HG03025 (cell line): ENCODE data around the gene TMEM184B.
A peak's percentile ranks its signal among the peaks of the same experiment; 100 is the strongest.

Experiments
- ATAC-seq: cut with Tn5 transposase; IDR thresholded peaks from one replicate; pipeline ENCODE4 v1.9.1; 2021; ENCODE audit warnings: mild to moderate bottlenecking, moderate library complexity; ENCODE audit not compliant: unreplicated experiment, low FRiP score

The TMEM184B gene

DNA sequence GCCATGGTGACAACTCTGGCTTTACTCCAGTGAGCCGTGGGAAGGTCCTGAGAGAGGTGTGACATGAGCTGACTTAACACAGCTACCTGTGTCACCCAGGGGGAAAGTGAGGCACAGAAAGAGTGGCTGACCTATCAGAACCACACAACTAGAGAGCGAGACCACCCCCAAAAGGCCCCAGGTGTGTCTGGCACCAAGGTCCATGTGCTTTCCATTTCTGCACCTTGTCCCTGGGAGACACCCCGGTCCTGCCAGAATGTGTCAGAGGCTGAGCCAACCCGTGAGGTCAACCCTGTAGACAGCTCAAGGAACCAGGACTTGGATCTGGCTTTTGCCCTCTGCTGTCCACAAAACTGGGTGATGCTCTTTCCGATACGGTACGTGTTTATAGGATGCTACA, 61.3 kb downstream of the TMEM184B start:
- ATAC-seq: no peak

DNA sequence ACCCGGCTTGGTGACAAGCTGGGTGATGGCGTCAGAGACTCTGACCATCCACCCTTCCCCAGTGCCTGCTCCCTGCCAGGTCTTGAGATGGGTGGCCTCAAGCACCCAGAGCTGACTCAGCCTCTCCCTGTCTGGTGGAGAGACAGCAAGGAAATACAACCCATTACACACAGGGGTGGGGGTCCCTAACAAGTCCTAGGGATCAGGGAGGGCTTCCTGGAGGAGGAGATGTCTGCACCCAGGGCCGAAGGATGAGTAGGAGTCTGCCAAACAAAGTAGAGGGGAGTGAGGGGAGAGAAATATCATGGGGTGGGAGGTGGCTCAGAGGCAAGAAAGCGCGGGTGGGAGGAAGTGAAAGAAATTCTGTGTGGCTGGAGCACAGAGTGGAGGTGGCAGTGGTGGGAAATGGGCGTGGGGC, 64.2 kb downstream of the TMEM184B start:
- no peak for ATAC-seq

DNA sequence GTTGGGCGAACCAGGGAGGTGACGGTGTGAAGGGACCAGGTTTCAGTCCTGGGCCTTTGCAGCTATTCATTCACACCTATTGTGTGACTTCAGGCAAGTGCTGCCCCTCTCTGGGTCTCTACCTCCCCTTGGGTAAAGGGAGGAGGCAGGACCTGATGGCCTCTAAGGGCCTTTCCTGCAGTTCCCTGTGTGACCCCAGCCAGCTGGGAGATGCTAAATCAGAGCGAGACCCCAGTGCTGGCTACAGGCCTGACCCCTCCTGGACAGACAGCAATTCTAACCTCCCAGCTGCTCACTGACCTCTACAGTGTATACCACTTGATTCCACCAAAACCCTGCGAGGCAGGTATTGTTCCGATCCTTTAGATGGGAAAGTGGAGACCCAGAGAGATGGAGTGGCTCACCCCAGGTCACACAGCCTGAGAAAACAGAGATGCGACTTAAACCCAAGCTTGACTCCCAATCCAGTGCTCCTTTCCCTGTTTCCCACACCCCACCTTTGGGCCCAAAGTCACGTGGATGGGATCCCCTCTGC, 64.8 kb downstream of the TMEM184B start:
- no peak for ATAC-seq

DNA sequence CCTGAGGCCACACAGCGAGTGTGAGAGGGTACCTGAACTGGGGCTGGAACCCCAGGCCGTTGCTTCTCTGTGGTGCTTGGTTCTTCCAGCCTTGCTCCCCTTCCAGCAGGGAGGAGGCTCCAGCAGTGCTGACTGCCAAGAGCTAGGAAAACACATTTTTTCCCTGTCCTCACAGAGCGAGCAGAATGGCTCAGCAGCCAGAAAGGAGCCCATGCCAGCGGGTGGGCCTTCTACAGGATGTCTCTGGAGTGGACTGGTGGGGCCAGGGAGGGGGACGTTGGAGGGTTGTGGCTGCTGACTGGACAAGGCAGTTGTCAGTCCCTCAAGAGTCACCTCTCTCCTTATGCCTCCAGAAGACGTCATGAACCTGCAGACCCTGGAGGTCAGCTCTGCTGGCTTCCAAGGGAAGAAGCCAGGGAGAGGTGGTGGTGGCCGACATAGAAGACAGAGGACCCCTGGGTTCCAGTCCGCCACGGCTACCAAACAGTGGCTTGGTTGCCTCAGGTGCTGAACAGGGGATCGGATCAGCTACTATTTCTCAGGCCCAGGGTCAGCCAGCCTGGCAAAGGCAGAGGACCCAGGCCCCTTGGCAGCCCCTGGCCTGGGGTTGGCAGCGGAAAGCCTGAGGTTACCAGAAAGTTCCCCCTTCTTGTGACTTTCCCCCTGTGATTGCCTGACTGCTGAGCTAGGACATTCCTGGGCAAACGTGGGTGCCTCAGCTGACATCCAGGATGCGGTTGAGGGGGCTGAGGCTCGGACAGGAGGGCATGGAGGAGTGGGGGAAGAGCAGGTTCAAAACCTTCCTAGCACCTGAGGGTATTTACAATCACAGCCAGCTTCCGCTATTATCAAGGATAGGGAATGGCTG, 67.3 kb downstream of the TMEM184B start:
- ATAC-seq: no peak

DNA sequence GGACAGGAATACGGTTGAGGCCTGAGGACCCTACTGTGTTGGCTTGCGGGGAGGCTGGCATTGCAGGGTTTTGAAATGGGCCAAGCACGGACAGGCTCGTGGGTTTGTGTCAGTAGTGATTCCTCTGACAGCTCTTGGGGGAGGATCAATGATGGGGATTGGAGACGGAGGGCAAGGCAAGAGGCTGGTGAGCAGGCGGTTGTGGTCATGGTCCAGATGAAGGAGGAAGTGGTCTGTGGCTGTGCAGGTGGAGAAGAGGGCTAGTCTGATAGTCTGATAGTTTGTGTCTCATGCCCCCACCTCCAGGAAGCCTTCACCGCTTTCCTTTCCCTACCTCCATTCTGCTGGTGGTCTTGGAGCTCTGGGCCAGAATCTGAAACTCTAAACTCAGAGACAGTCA, 68.0 kb downstream of the TMEM184B start:
- no peak for ATAC-seq

DNA sequence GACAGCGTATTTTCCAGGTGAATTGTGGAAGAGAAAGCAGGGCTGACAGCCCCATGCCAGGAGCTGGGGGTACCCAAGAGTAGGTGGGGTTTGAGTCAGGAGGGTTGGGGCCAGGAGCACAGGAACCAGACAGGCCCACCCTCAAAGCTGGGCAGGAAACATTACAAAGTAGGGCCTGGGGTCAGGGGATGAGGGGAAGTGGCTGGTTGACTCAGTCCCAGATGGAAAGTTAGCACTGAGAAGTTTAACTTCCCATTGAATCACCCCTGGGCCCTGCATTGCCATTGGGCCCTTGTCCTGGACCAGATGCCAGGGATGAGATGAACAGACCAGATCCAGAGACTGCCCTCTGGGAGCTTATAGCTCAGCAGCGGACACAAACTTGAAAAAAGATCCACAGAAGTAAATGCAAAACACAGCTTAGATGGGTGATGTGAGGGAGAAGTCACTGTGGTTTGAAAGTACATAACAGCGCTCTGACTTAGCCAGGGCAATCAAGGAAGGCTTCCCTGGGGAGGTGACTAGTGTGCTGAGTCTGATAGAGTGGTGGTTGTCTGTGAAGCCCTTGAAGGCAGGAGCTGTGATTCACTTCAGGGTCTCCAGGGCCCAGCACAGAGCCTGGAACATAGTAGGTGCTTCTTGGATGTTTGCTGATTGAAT, 68.8 kb downstream of the TMEM184B start:
- no peak for ATAC-seq

DNA sequence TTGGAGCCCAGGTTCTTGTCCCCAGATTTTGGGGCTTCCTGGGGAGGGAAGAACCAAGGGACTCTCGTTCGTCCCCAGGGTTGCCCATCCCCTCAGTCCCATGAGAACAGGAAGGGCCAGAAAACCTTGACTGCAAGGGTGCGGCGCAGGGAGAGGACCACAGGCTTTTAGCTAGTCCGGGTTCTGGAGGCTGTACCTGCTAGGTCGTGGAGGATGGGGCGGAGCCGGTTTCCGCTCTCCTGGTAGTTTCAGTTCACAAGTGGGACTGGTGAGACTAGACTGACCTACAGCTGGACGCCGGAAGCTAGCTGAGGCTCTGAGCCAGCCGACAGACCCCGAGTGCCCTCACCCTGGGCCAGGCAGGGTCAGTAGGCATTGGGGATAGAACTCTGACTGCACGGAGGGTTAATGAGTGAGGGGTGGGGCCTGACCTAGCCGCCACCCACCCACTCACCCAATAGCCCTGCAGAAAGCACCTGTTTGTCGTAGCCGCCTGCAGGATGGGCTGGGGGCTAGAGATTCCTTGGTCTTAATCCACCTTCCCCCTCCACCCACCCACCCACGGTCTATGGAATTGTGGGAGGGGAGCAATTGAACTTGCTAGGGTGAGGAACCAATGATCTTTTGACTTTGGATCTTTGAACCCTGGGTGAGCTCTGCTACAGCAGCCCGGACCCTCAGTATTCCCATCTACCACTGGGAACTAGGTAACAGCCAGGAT, 69.6 kb downstream of the TMEM184B start:
- ATAC-seq: no peak

DNA sequence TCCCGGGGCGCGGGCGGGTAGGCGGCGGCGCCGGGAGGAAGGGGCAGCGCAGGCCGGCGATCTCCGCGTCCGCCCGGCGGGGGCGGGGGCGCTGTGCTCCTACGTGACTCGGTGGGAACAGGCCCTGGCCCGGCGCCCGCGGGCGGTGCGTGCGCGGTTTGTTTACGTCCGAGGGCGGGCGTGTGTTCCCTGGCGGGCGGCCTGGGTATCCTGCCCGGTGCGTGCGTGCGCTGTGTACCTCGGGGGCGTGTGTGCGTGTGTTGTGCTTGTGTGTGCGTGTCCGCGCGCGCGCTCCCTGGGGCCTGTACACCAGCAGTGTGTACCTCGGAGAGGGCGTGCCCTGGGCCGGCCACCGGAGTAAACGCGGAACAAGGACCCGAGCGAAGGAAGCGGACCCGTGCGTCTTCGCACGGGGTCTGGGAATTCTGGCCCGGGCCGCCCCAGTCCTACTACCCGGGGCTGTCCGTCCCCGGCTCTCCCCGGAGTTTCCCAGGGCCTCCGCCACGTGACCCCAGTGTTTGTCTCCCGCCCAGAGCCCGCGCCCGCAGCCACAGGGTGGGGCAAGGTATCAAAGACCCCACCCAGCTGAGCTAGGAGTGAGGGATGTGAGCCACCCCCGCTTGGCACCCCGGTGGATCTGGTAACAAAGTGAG, 70.2 kb downstream of the TMEM184B start:
- no peak for ATAC-seq

DNA sequence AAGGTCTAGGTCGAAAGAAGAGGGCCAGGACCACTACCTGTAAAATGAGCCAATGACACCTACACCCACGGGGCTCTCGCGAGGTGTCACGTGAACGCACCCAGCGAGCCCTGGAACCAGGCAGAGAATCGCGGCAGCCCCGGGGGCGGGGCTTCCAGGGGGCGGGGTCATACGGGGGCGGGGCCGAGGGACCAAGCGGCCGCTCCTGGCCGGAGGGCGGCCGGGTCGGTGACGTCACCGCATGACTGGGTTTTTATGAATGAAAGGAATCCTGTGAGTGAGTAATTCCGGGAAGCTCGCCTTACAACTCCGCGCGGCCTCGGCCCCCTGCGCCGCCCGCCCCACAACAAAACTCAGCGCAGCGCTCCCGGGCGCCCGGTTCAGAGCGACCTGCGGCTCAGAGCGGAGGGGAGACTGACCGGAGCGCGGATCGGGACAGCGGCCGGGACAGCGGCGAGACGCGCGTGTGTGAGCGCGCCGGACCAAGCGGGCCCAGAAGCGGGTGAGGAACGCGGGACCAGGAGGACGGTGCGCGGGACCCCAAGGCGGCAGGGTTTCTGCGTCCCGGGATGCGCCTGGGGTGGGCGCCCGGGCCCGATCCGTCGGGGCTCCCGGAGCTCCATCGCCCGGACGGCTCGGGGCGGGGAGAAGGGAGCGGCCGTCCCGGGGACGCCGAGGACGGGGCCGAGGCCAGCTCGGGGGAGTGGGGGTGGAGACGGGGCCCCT, 70.9 kb downstream of the TMEM184B start, which contains the start of gene MAFF:
Gene MAFF, plus strand, starts transcription at position 284 of the 726 bp plus-strand sequence. CDS start 11,860 bp downstream, outside the sequence.
- ATAC-seq: peak; percentile 51

DNA sequence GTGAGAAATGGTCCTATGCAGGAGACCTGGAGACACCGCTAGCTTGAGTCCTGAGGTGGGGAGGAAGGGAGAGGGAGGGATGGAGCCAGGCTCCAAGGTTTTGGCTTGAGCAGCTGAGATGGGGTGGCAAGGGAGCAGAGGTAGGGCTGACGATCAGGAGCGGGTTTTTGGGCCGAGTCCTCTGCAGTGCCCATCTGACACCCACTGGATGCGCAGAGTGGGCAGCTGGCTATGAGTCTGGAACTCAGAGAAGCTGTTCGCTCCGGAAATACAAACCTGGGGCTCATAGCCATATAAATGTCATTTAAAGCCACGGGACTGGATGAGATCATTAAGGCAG, 71.5 kb downstream of the TMEM184B start:
- peak; percentile 12 for ATAC-seq

DNA sequence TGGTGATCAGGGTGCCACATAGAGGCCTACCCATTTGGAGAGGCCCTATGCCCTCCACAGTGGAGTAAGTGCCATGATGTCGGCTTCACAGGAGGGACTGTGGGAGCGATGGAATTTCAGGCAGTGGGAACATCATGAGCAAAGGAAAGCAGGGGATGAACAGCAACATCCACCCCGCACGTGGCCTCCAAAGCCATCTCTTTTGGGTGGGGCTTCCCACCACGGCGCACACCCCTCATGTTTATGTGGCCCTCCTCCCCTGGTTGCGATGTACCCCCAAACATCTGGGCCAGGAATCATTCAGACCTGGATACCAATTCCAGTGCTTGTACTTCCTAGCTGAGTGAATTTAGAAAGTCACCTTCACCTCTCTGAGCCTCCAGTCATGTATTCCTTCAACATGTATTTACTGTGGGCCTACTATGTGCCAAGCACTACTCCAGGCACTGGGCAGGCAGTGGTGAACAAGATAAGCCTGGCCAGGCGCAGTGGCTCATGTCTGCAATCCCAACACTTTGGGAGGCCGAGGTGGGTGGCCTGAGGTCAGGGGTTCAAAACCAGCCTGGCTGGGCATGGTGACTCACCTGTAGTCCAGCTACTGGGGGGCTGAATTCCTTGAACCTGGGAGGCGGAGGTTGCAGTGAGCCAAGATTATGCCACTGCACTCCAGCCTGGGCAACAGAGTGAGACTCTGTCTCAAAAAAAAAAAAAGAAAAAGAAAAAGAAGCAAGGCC, 72.8 kb downstream of the TMEM184B start:
- no peak for ATAC-seq

DNA sequence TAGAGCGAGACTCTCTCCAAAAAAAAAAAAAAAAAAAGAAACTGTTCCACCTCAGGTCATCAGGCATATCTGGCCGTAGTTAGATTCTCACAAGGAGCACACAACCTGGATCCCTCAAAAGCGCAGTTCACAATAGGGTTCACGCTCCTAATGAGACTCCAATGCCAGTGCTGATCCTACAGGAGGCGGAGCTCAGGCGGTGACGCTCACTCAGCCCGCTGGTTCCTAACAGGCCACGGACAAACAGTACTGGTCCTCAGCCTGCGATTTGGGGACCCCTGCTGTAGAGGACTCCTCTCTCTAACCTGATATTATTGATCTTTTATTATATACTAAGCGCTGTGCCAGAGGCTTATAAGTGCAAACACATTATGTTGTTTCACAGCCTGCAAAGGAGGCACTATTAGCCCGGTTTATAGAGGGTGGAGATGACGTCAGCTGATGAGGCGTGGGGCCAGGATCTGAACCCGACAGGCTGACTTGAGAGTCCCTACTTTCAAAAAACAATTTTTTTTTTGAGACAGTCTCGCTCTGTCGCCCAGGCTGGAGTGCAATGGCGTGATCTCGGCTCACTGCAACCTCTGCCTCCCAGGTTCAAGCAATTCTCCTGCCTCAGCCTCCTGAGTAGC, 75.9 kb downstream of the TMEM184B start:
- no peak for ATAC-seq

DNA sequence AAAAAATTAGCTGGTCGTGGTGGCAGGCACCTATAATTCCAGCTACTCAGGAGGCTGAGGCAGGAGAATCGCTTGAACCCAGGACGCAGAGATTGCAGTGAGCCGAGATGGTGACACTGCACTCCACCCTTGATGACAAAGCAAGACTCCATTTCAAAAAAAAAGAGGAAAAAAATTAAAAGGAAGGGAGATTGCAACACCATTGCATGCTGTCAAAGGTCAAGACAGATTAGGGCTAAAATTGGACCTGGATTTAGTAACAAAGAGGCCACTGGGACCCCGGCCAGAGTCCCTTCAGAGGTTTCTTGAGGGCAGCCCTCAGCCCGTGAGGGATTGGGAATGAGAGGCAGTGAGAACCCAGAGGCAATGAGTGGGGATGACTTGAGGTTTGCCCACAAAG, 79.2 kb downstream of the TMEM184B start:
- ATAC-seq: no peak

DNA sequence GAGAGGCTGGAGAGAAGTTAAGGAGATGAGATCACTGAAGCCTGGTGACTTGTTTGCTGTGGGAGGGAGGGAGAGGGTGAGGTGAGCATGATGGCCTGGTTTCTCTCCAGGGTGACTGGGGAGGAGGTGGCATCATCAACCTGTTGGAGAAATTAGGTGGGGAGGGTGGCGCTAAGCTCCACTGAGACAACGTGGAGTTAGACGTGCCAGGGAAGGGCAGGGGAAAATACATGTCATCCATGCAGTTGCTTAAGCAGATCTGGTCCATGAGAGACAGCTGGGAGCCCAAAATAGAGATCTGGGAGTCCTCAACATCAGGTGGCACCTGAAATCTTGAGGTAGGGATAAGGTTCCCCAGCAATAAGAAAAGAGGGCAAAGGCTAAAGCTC, 80.3 kb downstream of the TMEM184B start:
- no peak for ATAC-seq

DNA sequence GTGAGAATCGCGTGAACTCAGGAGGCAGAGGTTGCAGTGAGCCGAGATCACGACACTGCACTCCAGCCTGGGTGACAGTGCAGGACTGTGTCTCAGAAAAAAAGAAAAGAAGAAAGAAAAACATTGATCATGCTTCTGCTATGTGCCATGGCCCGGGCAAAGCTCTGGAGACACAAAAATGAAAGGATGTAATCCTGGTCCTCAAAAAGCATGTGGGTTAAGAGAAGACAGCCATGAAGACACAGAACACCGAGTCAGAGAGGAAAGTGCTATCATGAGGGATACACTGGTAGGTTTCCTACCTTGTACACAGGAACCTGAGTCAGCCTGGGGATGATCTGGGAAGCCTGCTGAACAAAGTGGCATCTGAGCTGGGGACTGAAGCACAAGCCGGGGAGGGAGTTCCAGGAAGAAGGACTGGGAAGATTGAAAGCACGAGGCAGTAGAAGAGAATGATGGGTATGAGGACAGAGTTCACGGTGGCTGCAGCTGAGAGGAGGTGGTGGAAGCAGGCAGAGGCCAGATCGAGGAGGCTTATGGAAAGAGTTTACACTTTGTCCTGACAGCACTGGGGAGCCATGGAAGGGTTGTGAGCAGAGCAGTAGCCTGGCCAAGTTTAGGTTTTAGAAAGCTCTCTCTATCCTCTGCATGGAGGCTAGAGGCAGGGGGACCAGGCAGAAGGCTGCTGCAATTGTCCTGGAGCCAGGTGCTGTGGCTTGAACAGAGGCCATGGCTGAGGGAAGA, 80.9 kb downstream of the TMEM184B start:
- no peak for ATAC-seq

DNA sequence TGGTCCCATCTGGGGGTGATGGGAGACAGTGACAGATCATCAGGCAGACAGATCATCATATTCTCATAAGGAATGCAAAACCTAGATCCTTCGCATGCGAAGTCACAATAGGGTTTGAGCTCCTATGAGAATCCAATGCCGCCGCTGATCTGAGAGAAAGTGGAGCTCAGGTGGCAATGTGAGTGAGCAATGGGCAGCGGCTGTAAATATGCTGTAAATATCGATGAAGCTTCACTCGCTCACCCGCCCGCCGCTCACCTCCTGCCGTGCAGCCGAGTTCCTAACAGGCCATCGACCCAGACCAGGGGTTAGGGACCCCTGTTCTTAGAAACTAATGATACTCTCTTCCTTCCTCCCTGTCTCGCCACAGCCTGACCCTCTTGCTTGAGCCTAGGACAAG, 81.8 kb downstream of the TMEM184B start:
- no peak for ATAC-seq

DNA sequence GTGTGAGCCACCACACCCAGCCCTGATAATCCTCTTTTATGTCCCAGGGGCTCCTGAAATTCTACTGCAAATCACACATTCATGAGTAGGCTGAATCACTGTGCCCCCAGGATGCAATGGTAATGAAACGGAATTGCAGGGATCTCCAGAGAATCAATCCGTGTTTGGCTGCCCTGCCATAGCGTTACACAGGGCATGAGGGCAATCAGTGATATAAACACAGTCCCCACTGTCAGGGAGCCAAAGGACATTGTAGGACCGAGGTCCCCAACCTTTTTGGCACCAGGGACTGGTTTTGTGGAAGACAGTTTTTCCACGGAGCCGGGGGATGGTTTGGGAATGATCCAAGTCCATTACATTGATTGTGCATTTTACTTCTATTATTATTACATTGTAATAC, 82.2 kb downstream of the TMEM184B start:
- ATAC-seq: no peak

DNA sequence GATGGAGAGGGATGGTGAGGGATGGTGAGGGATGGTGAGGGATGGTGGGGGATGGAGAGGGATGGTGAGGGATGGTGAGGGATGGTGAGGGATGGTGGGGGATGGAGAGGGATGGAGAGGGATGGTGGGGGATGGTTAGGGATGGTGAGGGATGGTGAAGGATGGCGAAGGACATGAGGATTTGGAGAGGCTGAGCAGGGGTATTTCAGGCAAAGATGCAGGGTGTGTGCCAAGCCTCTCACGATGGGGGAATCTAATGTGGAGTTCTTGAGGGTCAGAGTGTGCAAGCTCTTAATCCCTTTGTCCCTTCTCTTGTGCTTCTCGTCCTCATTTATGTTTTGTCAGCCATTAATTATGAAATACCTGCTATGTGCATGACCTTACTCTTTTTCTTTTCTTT, 83.7 kb downstream of the TMEM184B start:
- ATAC-seq: no peak
